HepG2 (cell line): ENCODE data around the gene SYNGR4. TPM values are rescaled to one million over a fixed set of nuclear protein-coding genes. Genes with fewer than 3 reads are reported as not detected.

ENCODE experiments used
- ATAC-seq: fragments of 200-7000 bp; cut with Tn5 transposase; 3 replicates; pipeline ENCODE4 v1.9.1; 2020; ENCODE audit warnings: mild to moderate bottlenecking, moderate library complexity
- BruUV-seq: library from RNA; stranded (reverse); fragments of 400-500 nt; replicated peaks from 2 replicates; lab custom pipeline; 2021; lab: Mats Ljungman, UMichigan
- CTCF ChIA-PET: fragments of 300-600 bp; formaldehyde crosslinking; extraction: SDS; loops from one replicate; lab custom pipeline; 2021; ENCODE audit warnings: low total read pairs, inconsistent platforms, low intra/inter-chr PET ratio; lab: Yijun Ruan, JAX
- POLR2A ChIA-PET: fragments of 350-600 bp; sonication (Branson Sonifier 250); formaldehyde crosslinking; loops from one replicate; lab custom pipeline; 2020; ENCODE audit warnings: antibody characterized with exemption, inconsistent platforms; lab: Yijun Ruan, JAX
- DNase-seq: peaks from one replicate; pipeline ENCODE4 v3.0.0-alpha.2; 2015; ENCODE audit warnings: low spot score
- FAIRE-seq: peaks from 3 replicates; lab custom pipeline; 2011; peaks lifted over from hg19 to GRCh38; lab: Jason Lieb, UNC
- H2AFZ ChIP-seq: one replicate; pipeline ENCODE4 v1.6.1; 2011; ENCODE audit warnings: low read length, inconsistent platforms
- H3K27ac ChIP-seq: fragments of 300-600 bp; 3 replicates; pipeline ENCODE4 v1.8.0; 2011; ENCODE audit warnings: mixed run types, mild to moderate bottlenecking, mixed read lengths, low read length, inconsistent platforms; ENCODE audit not compliant: insufficient read depth; ENCODE audit errors: extremely low read length
- H3K27me3 ChIP-seq, 2 experiments: fragments of 200-600 bp in 1 of 2; 2 replicates in 1 of 2; 3 replicates in 1 of 2; pipeline versions ENCODE4 v1.6.0 to v1.8.0; 2011; ENCODE audit warnings: low read length in 2 of 2, mild to moderate bottlenecking in 2 of 2, moderate library complexity in 2 of 2, inconsistent platforms in 1 of 2; ENCODE audit not compliant: insufficient read depth in 2 of 2, control insufficient read depth in 1 of 2
- H3K36me3 ChIP-seq, 2 experiments: fragments of 200-600 bp in 1 of 2; replicated peaks in 1 of 2; 2 replicates in 1 of 2; 3 replicates in 1 of 2; pipeline versions ENCODE4 v1.5.1 to v1.8.0; 2011; ENCODE audit warnings: low read length in 2 of 2, inconsistent platforms in 1 of 2; ENCODE audit not compliant: insufficient read depth in 2 of 2, control insufficient read depth in 1 of 2
- H3K4me1 ChIP-seq: 2 replicates; pipeline ENCODE4 v1.5.1; 2012; ENCODE audit warnings: low read length, inconsistent platforms; ENCODE audit not compliant: insufficient read depth
- H3K4me2 ChIP-seq: 2 replicates; pipeline ENCODE4 v1.6.0; 2011; ENCODE audit warnings: low read depth, low read length, inconsistent platforms
- H3K4me3 ChIP-seq, 3 experiments: fragments of 200-600 bp in 1 of 3; sonication (generic), shearing (Covaris generic) in 1 of 3; replicated peaks in 1 of 3; 2 replicates each; pipeline ENCODE4 v1.5.1; 2011 to 2016; ENCODE audit warnings: low read length in 3 of 3, inconsistent platforms in 2 of 3, low read depth in 2 of 3, mild to moderate bottlenecking in 2 of 3, control low read depth in 1 of 3, mixed read lengths in 1 of 3; ENCODE audit not compliant: insufficient read depth in 1 of 3
- H3K79me2 ChIP-seq: one replicate; pipeline ENCODE4 v1.6.1; 2011; ENCODE audit warnings: low read length, inconsistent platforms; ENCODE audit not compliant: insufficient read depth
- H3K9ac ChIP-seq: 2 replicates; pipeline ENCODE4 v1.6.0; 2011; ENCODE audit warnings: mild to moderate bottlenecking, low read depth, low read length, inconsistent platforms; ENCODE audit not compliant: insufficient read depth
- H3K9me3 ChIP-seq: 2 replicates; pipeline ENCODE4 v1.5.1; 2012; ENCODE audit warnings: mild to moderate bottlenecking, low read length
- H4K20me1 ChIP-seq: 2 replicates; pipeline ENCODE4 v1.6.0; 2011; ENCODE audit warnings: inconsistent platforms, mild to moderate bottlenecking, low read length, moderate library complexity; ENCODE audit not compliant: insufficient read depth
- WGBS: methylation state at CpG from one replicate; pipeline ENCODE4 v1.1.6; 2017; ENCODE audit warnings: low lambda C conversion rate; 5-methylcytosine and 5-hydroxymethylcytosine counted together
- in situ Hi-C: cut with HindIII; loops from 2 replicates; pipeline ENCODE4 v1.10.0; 2017; ENCODE audit warnings: low pct_unique_long_range_greater_than_20kb; ENCODE audit not compliant: extremely low pct_ligation_motif_present
- intact Hi-C: fragments of 100-400 bp; cut with micrococcal nuclease; formaldehyde crosslinking; loops from one replicate; pipeline ENCODE4 v1.10.0; 2022; ENCODE audit not compliant: unreplicated experiment
- polyA plus RNA-seq, 8 experiments: library from polyadenylated mRNA; depleted of rRNA in 3 of 8; stranded (reverse) in 7 of 8; unstranded in 1 of 8; fragments of >200 nt; fragmentation: Illumina TruSeq in 4 of 8; extraction: Trizol in 4 of 8; gene quantifications; 2 replicates each; pipeline versions ENCODE4 v1.2.1 to v1.2.3, GENCODE V29; 2011 to 2016; ENCODE audit warnings: low read depth in 4 of 8, missing spikeins in 1 of 8, mixed read lengths in 1 of 8; ENCODE audit not compliant: insufficient read depth in 1 of 8
- total RNA-seq, 5 experiments: library from RNA; depleted of rRNA; stranded (reverse); fragments of >200 nt; fragmentation: Illumina TruSeq; extraction: Trizol; gene quantifications; 2 replicates each; pipeline ENCODE4 v1.2.3, GENCODE V29; 2016; ENCODE audit warnings: low read depth in 1 of 5
- TF ChIP-seq, protein P1 (sequence below): sonication (generic); formaldehyde crosslinking; IDR thresholded peaks from 2 replicates; pipeline ENCODE4 v1.4.0; 2020; ENCODE audit warnings: missing genetic modification reagents
- TF ChIP-seq, protein P2 (sequence below): sonication (generic); formaldehyde crosslinking; IDR thresholded peaks from 2 replicates; pipeline ENCODE4 v1.5.0; 2020; ENCODE audit warnings: mild to moderate bottlenecking, missing genetic modification reagents

SYNGR4 gene
- total and polyA plus RNA-seq, 2 of the 13 experiments (the other 11 are each of a cell fraction or from before 2014, with no cell fraction given) = not detected

DNA sequence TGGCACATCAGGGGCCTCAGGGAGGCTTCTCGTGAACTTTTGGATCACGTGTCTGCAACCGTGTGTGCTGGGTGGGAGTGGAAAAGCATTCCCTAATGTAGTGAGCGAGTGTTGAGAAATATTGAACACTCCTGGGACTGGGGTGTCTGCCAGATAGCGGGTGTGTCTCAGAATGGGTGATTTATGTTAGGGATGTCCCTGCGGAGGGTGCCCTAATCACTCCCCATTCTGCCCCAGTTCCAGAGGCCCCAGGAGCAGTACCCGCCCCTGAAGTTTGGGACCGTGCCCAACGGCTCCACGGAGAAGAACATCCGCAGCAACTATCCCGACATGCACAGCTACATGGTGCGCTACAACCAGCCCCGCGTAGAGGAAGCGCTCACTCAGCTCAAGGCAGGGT lies 57.4 kb downstream of the SYNGR4 start:
- POLR2A ChIA-PET = no interaction called here
- CTCF ChIA-PET = no interaction called here
- Histone ChIP-seq H3K27ac (no peak overlapping the region), H3K27me3 (no peaks in the 10 kb centered on the region), H3K79me2 (no peaks in the 10 kb centered on the region), H3K9ac (no peak overlapping the region), H3K4me3 (no peak overlapping the region), H3K36me3 (no peaks in the 10 kb centered on the region), H3K4me1 (peaks cover 31% of the 10 kb centered on the region)
- no TSS peak for BruUV-seq
- in situ Hi-C loops = no loop called here
- DNase-seq (no peak), ATAC-seq (no peak)
- intact Hi-C loops = no loop called here
- WGBS = 62% methylated on average over 3 of the region's 16 CpGs
- TF ChIP-seq, protein P1, sequence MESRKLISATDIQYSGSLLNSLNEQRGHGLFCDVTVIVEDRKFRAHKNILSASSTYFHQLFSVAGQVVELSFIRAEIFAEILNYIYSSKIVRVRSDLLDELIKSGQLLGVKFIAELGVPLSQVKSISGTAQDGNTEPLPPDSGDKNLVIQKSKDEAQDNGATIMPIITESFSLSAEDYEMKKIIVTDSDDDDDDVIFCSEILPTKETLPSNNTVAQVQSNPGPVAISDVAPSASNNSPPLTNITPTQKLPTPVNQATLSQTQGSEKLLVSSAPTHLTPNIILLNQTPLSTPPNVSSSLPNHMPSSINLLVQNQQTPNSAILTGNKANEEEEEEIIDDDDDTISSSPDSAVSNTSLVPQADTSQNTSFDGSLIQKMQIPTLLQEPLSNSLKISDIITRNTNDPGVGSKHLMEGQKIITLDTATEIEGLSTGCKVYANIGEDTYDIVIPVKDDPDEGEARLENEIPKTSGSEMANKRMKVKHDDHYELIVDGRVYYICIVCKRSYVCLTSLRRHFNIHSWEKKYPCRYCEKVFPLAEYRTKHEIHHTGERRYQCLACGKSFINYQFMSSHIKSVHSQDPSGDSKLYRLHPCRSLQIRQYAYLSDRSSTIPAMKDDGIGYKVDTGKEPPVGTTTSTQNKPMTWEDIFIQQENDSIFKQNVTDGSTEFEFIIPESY (CRISPR knock-in tag) = 0 out of 2 replicates have a peak, but pooled peaks have one; percentile 17
- TF ChIP-seq, protein P2, sequence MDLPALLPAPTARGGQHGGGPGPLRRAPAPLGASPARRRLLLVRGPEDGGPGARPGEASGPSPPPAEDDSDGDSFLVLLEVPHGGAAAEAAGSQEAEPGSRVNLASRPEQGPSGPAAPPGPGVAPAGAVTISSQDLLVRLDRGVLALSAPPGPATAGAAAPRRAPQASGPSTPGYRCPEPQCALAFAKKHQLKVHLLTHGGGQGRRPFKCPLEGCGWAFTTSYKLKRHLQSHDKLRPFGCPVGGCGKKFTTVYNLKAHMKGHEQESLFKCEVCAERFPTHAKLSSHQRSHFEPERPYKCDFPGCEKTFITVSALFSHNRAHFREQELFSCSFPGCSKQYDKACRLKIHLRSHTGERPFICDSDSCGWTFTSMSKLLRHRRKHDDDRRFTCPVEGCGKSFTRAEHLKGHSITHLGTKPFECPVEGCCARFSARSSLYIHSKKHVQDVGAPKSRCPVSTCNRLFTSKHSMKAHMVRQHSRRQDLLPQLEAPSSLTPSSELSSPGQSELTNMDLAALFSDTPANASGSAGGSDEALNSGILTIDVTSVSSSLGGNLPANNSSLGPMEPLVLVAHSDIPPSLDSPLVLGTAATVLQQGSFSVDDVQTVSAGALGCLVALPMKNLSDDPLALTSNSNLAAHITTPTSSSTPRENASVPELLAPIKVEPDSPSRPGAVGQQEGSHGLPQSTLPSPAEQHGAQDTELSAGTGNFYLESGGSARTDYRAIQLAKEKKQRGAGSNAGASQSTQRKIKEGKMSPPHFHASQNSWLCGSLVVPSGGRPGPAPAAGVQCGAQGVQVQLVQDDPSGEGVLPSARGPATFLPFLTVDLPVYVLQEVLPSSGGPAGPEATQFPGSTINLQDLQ (CRISPR knock-in tag) = no peak
- TF ChIP-seq, all 625 proteins: peak for 1
- H3K4me2 ChIP-seq = no peak overlapping the region
- FAIRE-seq = no peak
- no peak overlapping the region for H2AFZ ChIP-seq
- no peaks in the 10 kb centered on the region for H4K20me1 ChIP-seq
- no peaks in the 10 kb centered on the region for H3K9me3 ChIP-seq
